Nephron progenitor cell (in vitro differentiated cells): ENCODE data around the gene CHD1L.

ENCODE experiments used
- DNase-seq: peaks from one replicate; pipeline ENCODE4 v3.0.0; 2021
- H3K27ac Mint-ChIP-seq: 2 replicates; pipeline ENCODE4 v1.8.0; 2021; ENCODE audit warnings: mild to moderate bottlenecking, moderate library complexity, mixed read lengths
- H3K27me3 Mint-ChIP-seq: 2 replicates; pipeline ENCODE4 v1.8.0; 2021; ENCODE audit warnings: mild to moderate bottlenecking, low read depth, mixed read lengths; ENCODE audit not compliant: poor library complexity
- H3K36me3 Mint-ChIP-seq: 2 replicates; pipeline ENCODE4 v1.8.0; 2021; ENCODE audit warnings: low read depth, mixed read lengths
- H3K4me1 Mint-ChIP-seq: 2 replicates; pipeline ENCODE4 v1.8.0; 2021; ENCODE audit warnings: mixed read lengths
- H3K4me3 Mint-ChIP-seq: 2 replicates; pipeline ENCODE4 v1.8.0; 2021; ENCODE audit warnings: mild to moderate bottlenecking, moderate library complexity, mixed read lengths
- H3K9me3 Mint-ChIP-seq: 2 replicates; pipeline ENCODE4 v1.8.0; 2021; ENCODE audit warnings: mild to moderate bottlenecking, moderate library complexity, mixed read lengths
- CTCF ChIP-seq: fragments of 200-600 bp; sonication (generic); IDR thresholded peaks from 2 replicates; pipeline ENCODE4 v1.5.0; 2021; ENCODE audit warnings: antibody characterized with exemption

CHD1L gene

GRCh38 chr1:147207192-147207591 lies 35.3 kb upstream of the CHD1L start:
- Mint-ChIP-seq H3K4me1 (no peaks in the 10 kb centered on the region), H3K27ac (no peak overlapping the region), H3K4me3 (no peak overlapping the region), H3K9me3 (no peaks in the 10 kb centered on the region), H3K36me3 (no peaks in the 10 kb centered on the region), H3K27me3 (no peaks in the 10 kb centered on the region)
- TF ChIP-seq CTCF = no peak
- DNase-seq = no peak

- H3K4me3 Mint-ChIP-seq = no peak overlapping the region
- DNase-seq = no peak
- H3K4me1 Mint-ChIP-seq = peaks cover 6% of the 10 kb centered on the region
- no peak overlapping the region for H3K27ac Mint-ChIP-seq
- TF ChIP-seq CTCF = no peak
- no peaks in the 10 kb centered on the region for H3K36me3 Mint-ChIP-seq
- H3K9me3 Mint-ChIP-seq = no peaks in the 10 kb centered on the region
- no peaks in the 10 kb centered on the region for H3K27me3 Mint-ChIP-seq
Measured at GRCh38 chr1:147208619-147209018, 33.9 kb upstream of the CHD1L start.

GRCh38 chr1:147209825-147210821 lies 32.4 kb upstream of the CHD1L start:
- peaks cover 3% of the 10 kb centered on the region for H3K27me3 Mint-ChIP-seq
- no peak overlapping the region for H3K4me3 Mint-ChIP-seq

GRCh38 chr1:147210987-147211386 lies 31.5 kb upstream of the CHD1L start:
- no peak overlapping the region for H3K27ac Mint-ChIP-seq
- DNase-seq = no peak
- H3K36me3 Mint-ChIP-seq = no peaks in the 10 kb centered on the region
- no peak overlapping the region for H3K4me3 Mint-ChIP-seq
- no peaks in the 10 kb centered on the region for H3K9me3 Mint-ChIP-seq
- TF ChIP-seq CTCF = no peak
- peaks cover 8% of the 10 kb centered on the region for H3K27me3 Mint-ChIP-seq
- H3K4me1 Mint-ChIP-seq = peaks cover 10% of the 10 kb centered on the region

More at GRCh38 chr1:147209825-147210821, 32.4 kb upstream of the CHD1L start:
- DNase-seq = no peak
- TF ChIP-seq CTCF = no peak
- no peaks in the 10 kb centered on the region for H3K36me3 Mint-ChIP-seq
- no peak overlapping the region for H3K27ac Mint-ChIP-seq
- H3K9me3 Mint-ChIP-seq = no peaks in the 10 kb centered on the region
- H3K4me1 Mint-ChIP-seq = peaks cover 10% of the 10 kb centered on the region

- Mint-ChIP-seq H3K36me3 (no peaks in the 10 kb centered on the region), H3K27ac (no peak overlapping the region), H3K9me3 (no peaks in the 10 kb centered on the region), H3K27me3 (peaks cover 11% of the 10 kb centered on the region), H3K4me3 (no peak overlapping the region), H3K4me1 (peaks cover 10% of the 10 kb centered on the region)
- no peak for TF ChIP-seq CTCF
- no peak for DNase-seq
Measured at GRCh38 chr1:147211577-147211976, 30.9 kb upstream of the CHD1L start.
